K562 (cell line): Measurements from ENCODE around the gene NUP133. TPM values are rescaled to one million over a fixed set of nuclear protein-coding genes. Genes with fewer than 3 reads are reported as not detected.

ENCODE experiments used
- DNMT1 ChIP-seq: fragments of 450-650 bp; IDR thresholded peaks from 2 replicates; pipeline ENCODE4 v1.6.1; 2016; ENCODE audit warnings: antibody characterized with exemption, mild to moderate bottlenecking
- ESRRB ChIP-seq: fragments of 250-450 bp; sonication (Bioruptor Pico); IDR thresholded peaks from 2 replicates; pipeline ENCODE4 v1.5.0; 2020; ENCODE audit warnings: mild to moderate bottlenecking, moderate library complexity, borderline replicate concordance
- ILF3 ChIP-seq: fragments of 450-650 bp; IDR thresholded peaks from 2 replicates; pipeline ENCODE4 v1.6.1; 2018; ENCODE audit warnings: antibody characterized with exemption, mild to moderate bottlenecking, moderate library complexity, borderline replicate concordance
- KDM1A ChIP-seq, 2 experiments: fragments of 450-650 bp; IDR thresholded peaks; 2 replicates each; pipeline ENCODE4 v1.6.1; 2016; ENCODE audit warnings: mild to moderate bottlenecking in 2 of 2
- NFE2 ChIP-seq: IDR thresholded peaks from 2 replicates; pipeline ENCODE4 v1.6.1; 2014; ENCODE audit warnings: antibody characterized with exemption, low read depth
- SMAD3 ChIP-seq: fragments of 450-650 bp; formaldehyde crosslinking; conservative IDR thresholded peaks from 2 replicates; pipeline ENCODE4 v1.4.0; 2020; ENCODE audit warnings: mild to moderate bottlenecking
- ZEB2 ChIP-seq: fragments of 450-650 bp; IDR thresholded peaks from 2 replicates; pipeline ENCODE4 v1.6.1; 2016
- ZFP30 ChIP-seq: fragments of 250-450 bp; sonication (Bioruptor Pico); IDR thresholded peaks from 2 replicates; pipeline ENCODE4 v1.8.0; 2022; ENCODE audit warnings: moderate library complexity, mild to moderate bottlenecking, inconsistent platforms, borderline replicate concordance
- ZNF224 ChIP-seq: sonication (generic); formaldehyde crosslinking; IDR thresholded peaks from 2 replicates; pipeline ENCODE4 v1.8.0; 2022; ENCODE audit warnings: mild to moderate bottlenecking, missing genetic modification reagents
- ZNF766 ChIP-seq: fragments of 200-800 bp; sonication (Bioruptor generic); conservative IDR thresholded peaks from 2 replicates; pipeline ENCODE4 v1.6.1; 2016; ENCODE audit warnings: missing genetic modification characterization, missing compliant biosample characterization
- ZNF785 ChIP-seq: fragments of 250-450 bp; sonication (Bioruptor Pico); IDR thresholded peaks from 2 replicates; pipeline ENCODE4 v1.4.0; 2020; ENCODE audit warnings: mild to moderate bottlenecking
- ZNF79 ChIP-seq: fragments of 250-450 bp; sonication (Bioruptor Pico); IDR thresholded peaks from 2 replicates; pipeline ENCODE4 v1.4.0; 2020; ENCODE audit warnings: low read depth, mild to moderate bottlenecking, moderate library complexity
- polyA plus RNA-seq, 8 experiments: library from polyadenylated mRNA; depleted of rRNA in 4 of 8; stranded (reverse) in 5 of 8; unstranded in 3 of 8; fragments of >200 nt; fragmentation: Nextera tagmentation in 2 of 8; fragmentation: Illumina TruSeq in 1 of 8; extraction: Ambion mirVana in 2 of 8; extraction: Trizol in 1 of 8; gene quantifications; 2 replicates each; pipeline versions ENCODE4 v1.2.1 to v1.2.3, GENCODE V29; 2011 to 2014; ENCODE audit warnings: inconsistent platforms in 1 of 8, missing spikeins in 1 of 8
- total RNA-seq, 7 experiments: library from RNA; depleted of rRNA in 6 of 7; stranded (reverse); fragments of >200 nt in 6 of 7; fragmentation: Illumina TruSeq in 2 of 7; extraction: Trizol in 2 of 7; gene quantifications; 2 replicates each; pipeline versions ENCODE4 v1.2.1 to v1.2.3, GENCODE V29; 2011 to 2021; ENCODE audit warnings: low replicate concordance in 1 of 7
- TF ChIP-seq, protein P1 (sequence below), 2 experiments: IDR thresholded peaks in 1 of 2; conservative IDR thresholded peaks in 1 of 2; 2 replicates each; pipeline ENCODE4 v1.6.1; 2016; ENCODE audit warnings: low read depth in 2 of 2, mild to moderate bottlenecking in 1 of 2, missing compliant biosample characterization in 1 of 2, missing genetic modification characterization in 1 of 2, moderate library complexity in 1 of 2
- TF ChIP-seq, protein P2 (sequence below): fragments of 450-650 bp; IDR thresholded peaks from 2 replicates; pipeline ENCODE4 v1.6.1; 2017; ENCODE audit warnings: antibody characterized with exemption, mild to moderate bottlenecking
- TF ChIP-seq, protein P3 (sequence below), 2 experiments: fragments of 200-800 bp in 1 of 2; sonication (Bioruptor generic) in 1 of 2; sonication (generic) in 1 of 2; formaldehyde crosslinking in 1 of 2; IDR thresholded peaks in 1 of 2; conservative IDR thresholded peaks in 1 of 2; 2 replicates each; pipeline versions ENCODE4 v1.5.0 to v1.6.1; 2016 to 2020; ENCODE audit warnings: missing compliant biosample characterization in 1 of 2, missing genetic modification characterization in 1 of 2, missing genetic modification reagents in 1 of 2
- TF ChIP-seq, protein P4 (sequence below): fragments of 450-650 bp; formaldehyde crosslinking; IDR thresholded peaks from 2 replicates; pipeline ENCODE4 v1.4.0; 2022; ENCODE audit warnings: missing genetic modification characterization

The NUP133 gene
- total and polyA plus RNA-seq, 9 of the 15 experiments (the other 6 are each of a cell fraction or from before 2014, with no cell fraction given), result 21.7 to 85.1 (median 61.3) TPM

DNA sequence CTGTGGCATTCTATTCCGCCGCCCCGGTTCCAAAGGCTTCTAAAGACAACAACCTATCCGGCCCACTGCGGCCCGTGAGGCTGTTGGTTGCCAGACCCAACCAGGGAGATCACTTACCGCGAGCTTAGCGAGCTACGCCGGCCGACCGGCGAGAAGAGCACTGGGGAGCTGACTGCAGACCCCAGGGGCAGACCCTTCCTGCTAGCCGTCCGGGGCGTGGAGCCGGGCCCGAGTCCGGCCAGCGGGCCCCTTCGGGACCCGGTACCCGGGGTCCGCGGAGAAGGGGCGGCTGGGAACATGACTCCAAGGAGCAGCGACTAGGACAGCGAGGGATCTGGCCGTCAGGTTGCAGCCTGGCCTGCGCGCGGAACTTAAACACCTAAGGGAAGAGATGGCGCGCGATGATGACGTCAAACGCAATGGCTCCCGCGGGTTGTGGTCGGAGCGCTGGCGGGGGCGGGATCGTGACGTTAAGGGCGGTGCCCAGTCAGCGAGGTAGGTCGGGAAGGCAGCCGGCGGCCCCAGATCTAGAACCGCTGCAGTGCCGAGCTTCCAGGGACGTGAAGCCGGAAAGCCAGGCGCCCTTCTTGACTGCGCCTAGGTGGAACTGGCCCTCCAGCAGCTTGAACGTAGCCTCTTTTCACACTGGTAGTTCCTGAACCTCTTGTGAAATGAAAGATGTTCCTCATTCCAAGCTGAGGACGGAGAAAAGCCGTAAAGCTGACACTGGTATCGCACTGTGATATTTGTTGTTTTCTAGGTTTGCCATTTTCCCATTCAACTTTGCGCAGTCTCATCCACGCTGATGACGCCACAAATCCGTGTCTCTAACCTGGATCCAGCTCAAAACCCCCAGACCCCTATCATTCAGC, at the start of gene NUP133 (continued):
- TF ChIP-seq, protein P1, sequence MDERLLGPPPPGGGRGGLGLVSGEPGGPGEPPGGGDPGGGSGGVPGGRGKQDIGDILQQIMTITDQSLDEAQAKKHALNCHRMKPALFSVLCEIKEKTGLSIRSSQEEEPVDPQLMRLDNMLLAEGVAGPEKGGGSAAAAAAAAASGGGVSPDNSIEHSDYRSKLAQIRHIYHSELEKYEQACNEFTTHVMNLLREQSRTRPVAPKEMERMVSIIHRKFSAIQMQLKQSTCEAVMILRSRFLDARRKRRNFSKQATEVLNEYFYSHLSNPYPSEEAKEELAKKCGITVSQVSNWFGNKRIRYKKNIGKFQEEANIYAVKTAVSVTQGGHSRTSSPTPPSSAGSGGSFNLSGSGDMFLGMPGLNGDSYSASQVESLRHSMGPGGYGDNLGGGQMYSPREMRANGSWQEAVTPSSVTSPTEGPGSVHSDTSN (CRISPR knock-in tag; IDR thresholded peaks at IDR 0.05; ENCODE audit: low read depth), result no peak
- TF ChIP-seq, protein P1 (tag; conservative IDR thresholded peaks at IDR 0.05; ENCODE audit: low read depth), result no peak
- TF ChIP-seq, protein P2, sequence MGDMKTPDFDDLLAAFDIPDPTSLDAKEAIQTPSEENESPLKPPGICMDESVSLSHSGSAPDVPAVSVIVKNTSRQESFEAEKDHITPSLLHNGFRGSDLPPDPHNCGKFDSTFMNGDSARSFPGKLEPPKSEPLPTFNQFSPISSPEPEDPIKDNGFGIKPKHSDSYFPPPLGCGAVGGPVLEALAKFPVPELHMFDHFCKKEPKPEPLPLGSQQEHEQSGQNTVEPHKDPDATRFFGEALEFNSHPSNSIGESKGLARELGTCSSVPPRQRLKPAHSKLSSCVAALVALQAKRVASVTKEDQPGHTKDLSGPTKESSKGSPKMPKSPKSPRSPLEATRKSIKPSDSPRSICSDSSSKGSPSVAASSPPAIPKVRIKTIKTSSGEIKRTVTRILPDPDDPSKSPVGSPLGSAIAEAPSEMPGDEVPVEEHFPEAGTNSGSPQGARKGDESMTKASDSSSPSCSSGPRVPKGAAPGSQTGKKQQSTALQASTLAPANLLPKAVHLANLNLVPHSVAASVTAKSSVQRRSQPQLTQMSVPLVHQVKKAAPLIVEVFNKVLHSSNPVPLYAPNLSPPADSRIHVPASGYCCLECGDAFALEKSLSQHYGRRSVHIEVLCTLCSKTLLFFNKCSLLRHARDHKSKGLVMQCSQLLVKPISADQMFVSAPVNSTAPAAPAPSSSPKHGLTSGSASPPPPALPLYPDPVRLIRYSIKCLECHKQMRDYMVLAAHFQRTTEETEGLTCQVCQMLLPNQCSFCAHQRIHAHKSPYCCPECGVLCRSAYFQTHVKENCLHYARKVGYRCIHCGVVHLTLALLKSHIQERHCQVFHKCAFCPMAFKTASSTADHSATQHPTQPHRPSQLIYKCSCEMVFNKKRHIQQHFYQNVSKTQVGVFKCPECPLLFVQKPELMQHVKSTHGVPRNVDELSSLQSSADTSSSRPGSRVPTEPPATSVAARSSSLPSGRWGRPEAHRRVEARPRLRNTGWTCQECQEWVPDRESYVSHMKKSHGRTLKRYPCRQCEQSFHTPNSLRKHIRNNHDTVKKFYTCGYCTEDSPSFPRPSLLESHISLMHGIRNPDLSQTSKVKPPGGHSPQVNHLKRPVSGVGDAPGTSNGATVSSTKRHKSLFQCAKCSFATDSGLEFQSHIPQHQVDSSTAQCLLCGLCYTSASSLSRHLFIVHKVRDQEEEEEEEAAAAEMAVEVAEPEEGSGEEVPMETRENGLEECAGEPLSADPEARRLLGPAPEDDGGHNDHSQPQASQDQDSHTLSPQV, result no peak
- TF ChIP-seq, protein P3, sequence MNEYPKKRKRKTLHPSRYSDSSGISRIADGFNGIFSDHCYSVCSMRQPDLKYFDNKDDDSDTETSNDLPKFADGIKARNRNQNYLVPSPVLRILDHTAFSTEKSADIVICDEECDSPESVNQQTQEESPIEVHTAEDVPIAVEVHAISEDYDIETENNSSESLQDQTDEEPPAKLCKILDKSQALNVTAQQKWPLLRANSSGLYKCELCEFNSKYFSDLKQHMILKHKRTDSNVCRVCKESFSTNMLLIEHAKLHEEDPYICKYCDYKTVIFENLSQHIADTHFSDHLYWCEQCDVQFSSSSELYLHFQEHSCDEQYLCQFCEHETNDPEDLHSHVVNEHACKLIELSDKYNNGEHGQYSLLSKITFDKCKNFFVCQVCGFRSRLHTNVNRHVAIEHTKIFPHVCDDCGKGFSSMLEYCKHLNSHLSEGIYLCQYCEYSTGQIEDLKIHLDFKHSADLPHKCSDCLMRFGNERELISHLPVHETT (CRISPR knock-in tag; conservative IDR thresholded peaks at IDR 0.05 in 1 of 2, IDR thresholded peaks at IDR 0.05 in 1 of 2), result no peak
- TF ChIP-seq ZNF224 (CRISPR knock-in tag) (no peak), KDM1A (IDR thresholded peaks at IDR 0.05) (no peak), ZNF79 (CRISPR knock-in tag) (no peak), ZEB2 (no peak; the same call in 1 of the 2 replicates), ILF3 (no peak), NFE2 (no peak; the same call in 1 of the 2 replicates), ZNF766 (no peak; the same call in 1 of the 2 replicates), DNMT1 (no peak), ESRRB (CRISPR knock-in tag) (no peak), SMAD3 (CRISPR knock-in tag) (no peak; the same call in 1 of the 2 replicates), ZFP30 (CRISPR knock-in tag) (no peak), ZNF785 (CRISPR knock-in tag) (no peak)
- TF ChIP-seq, protein P4, sequence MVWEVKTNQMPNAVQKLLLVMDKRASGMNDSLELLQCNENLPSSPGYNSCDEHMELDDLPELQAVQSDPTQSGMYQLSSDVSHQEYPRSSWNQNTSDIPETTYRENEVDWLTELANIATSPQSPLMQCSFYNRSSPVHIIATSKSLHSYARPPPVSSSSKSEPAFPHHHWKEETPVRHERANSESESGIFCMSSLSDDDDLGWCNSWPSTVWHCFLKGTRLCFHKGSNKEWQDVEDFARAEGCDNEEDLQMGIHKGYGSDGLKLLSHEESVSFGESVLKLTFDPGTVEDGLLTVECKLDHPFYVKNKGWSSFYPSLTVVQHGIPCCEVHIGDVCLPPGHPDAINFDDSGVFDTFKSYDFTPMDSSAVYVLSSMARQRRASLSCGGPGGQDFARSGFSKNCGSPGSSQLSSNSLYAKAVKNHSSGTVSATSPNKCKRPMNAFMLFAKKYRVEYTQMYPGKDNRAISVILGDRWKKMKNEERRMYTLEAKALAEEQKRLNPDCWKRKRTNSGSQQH (CRISPR knock-in tag), result no peak
